Astrocyte of the spinal cord (primary cell): Measurements from ENCODE around the gene SORCS2.

Experiments
- DNase-seq: peaks from one replicate; pipeline ENCODE4 v3.0.0; 2011; ENCODE audit warnings: low read depth, low spot score
- H3K4me3 ChIP-seq: 2 replicates; pipeline ENCODE4 v1.5.1; 2011; ENCODE audit warnings: low read depth, mild to moderate bottlenecking, low read length, moderate library complexity
- CTCF ChIP-seq: IDR thresholded peaks from 2 replicates; pipeline ENCODE4 v1.5.1; 2012; ENCODE audit warnings: low read depth, mild to moderate bottlenecking, low read length, inconsistent platforms
- in situ Hi-C: cut with HindIII; loops from 2 replicates; pipeline ENCODE4 v1.10.0; 2017; ENCODE audit warnings: low sequenced_read_pairs

Gene SORCS2

GRCh38 chr4:7395645-7396044 lies 203.3 kb downstream of the SORCS2 start:
- TF ChIP-seq CTCF: no peak
- in situ Hi-C loops: no loop called here
- no peak overlapping the region for H3K4me3 ChIP-seq
- no peak for DNase-seq

- no peak for TF ChIP-seq CTCF
- no peak for DNase-seq
- in situ Hi-C loops: no loop called here
- H3K4me3 ChIP-seq: no peak overlapping the region
Observed at GRCh38 chr4:7396186-7396910, 204.0 kb downstream of the SORCS2 start.

GRCh38 chr4:7397206-7398103 lies 205.1 kb downstream of the SORCS2 start:
- H3K4me3 ChIP-seq: no peak overlapping the region
- in situ Hi-C loops: no loop called here
- TF ChIP-seq CTCF: no peak
- DNase-seq: no peak

- in situ Hi-C loops: no loop called here
- H3K4me3 ChIP-seq: no peak overlapping the region
- TF ChIP-seq CTCF: no peak
- peak; percentile 30 for DNase-seq
Observed at GRCh38 chr4:7398104-7398423, 205.7 kb downstream of the SORCS2 start.

- no peak for DNase-seq
- in situ Hi-C loops: no loop called here
Observed at GRCh38 chr4:7398788-7399439, 206.6 kb downstream of the SORCS2 start.

More at GRCh38 chr4:7398788-7399439, 206.6 kb downstream of the SORCS2 start:
- H3K4me3 ChIP-seq: no peak overlapping the region
- no peak for TF ChIP-seq CTCF
